Right cardiac atrium (tissue), 5 donors: ENCODE measurements around the gene KLHL26. TPM values are rescaled to one million over a fixed set of nuclear protein-coding genes. Genes with fewer than 3 reads are reported as not detected.
"Not testable (repeated sequence)": the region's sequence is repeated elsewhere in the genome, so short reads cannot be mapped to it uniquely, and the experiment has no call there.

Experiments used
- ATAC-seq, 2 donors: fragments of 200-7000 bp; cut with Tn5 transposase; one replicate each; pipeline versions ENCODE4 v1.8.0 to v1.9.1; 2020; ENCODE audit warnings: moderate library complexity in 2 of 2, mild to moderate bottlenecking in 1 of 2
- DNase-seq, 3 donors: peaks; one replicate each; pipeline ENCODE4 v3.0.0-alpha.2; 2020
- H3K27ac ChIP-seq: one replicate; pipeline ENCODE4 v1.5.1; 2013; ENCODE audit warnings: mild to moderate bottlenecking, low read length, control low read depth, moderate library complexity
- H3K27me3 ChIP-seq: one replicate; pipeline ENCODE4 v1.6.1; 2013; ENCODE audit not compliant: control insufficient read depth, insufficient read depth
- H3K4me1 ChIP-seq: one replicate; pipeline ENCODE4 v1.6.1; 2013; ENCODE audit warnings: low read length; ENCODE audit not compliant: control insufficient read depth, insufficient read depth
- H3K4me3 ChIP-seq: one replicate; pipeline ENCODE4 v1.5.1; 2013; ENCODE audit warnings: low read length, control low read depth
- H3K9me3 ChIP-seq: one replicate; pipeline ENCODE4 v1.6.1; 2013; ENCODE audit warnings: low read length; ENCODE audit not compliant: control insufficient read depth
- WGBS: extraction: QIAGEN DNeasy Blood & Tissue Kit; methylation state at CpG from one replicate; pipeline ENCODE4 v1.1.7; 2013; 5-methylcytosine and 5-hydroxymethylcytosine counted together
- intact Hi-C, 4 donors: fragments of 100-400 bp; cut with DNase I; formaldehyde crosslinking; loops; one replicate each; pipeline versions ENCODE4 v1.11.0 to v1.14.0; 2022 to 2023
- polyA plus RNA-seq: library from polyadenylated mRNA; stranded (reverse); fragments of 200-250 nt; gene quantifications from one replicate; pipeline ENCODE4 v1.2.3, GENCODE V29; 2013
- total RNA-seq, 4 donors: library from RNA; stranded (reverse); fragmentation: NEBNext Ultra II Directional; extraction: Animal tissue kit (Norgen Biotek cat#: 25700); gene quantifications; one replicate each; pipeline ENCODE4 v1.2.1, GENCODE V29; 2021
- donor health status: healthy with polysubstance abuse.
- donor health status: DM: no; HTN: yes; CAD: no.
- donor health status: DM: no; HTN: no; CAD: no.
- donor health status: DM: no; HTN: yes; CAD: no; lungs with severe emphysema.
- donor health status: DM: yes; HTN: yes; CAD: no.

KLHL26 gene
- total and polyA plus RNA-seq, 5 donors = 5.1 to 14.4 (median 9.0) TPM

DNA sequence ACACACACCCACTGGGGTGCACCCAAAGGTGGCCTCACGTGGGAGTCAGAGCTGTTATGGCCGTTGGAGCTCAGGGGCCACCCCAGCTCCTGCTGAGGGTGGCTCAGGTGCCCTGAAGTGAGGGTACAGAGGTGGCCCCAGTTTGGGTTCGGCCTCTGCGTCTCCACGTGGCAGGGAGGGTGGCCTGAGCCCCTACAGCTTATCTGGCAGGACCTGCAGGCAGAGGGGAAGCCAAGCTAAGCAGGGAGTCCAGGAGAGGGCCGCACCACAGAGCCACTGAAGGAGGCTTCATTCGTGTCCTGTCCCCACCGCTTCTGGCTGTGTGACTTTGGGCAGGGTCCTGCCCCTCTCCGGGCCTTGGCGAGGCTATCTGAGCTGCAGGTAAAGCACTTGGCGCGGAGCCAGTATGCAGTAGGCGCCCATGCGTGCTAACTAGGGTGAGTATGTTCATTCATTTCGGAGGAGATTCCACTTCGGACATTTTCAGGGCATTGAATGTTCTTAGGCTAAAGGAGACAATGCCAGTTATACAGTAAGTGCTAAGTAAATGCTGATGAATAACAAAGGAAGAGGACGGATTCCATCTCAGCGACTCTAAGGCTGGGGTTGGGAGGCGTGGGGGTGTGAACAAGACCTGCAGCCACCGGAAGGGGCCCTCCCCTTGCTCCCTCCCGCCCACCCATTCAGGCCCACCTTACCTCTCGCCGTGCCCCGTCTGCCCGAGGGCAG, 43.3 kb upstream of the KLHL26 start:
- DNase-seq = peak in 2 of 3 donors; percentile 69 to 72
- Histone ChIP-seq H3K4me1 (peaks cover 2% of the 10 kb centered on the region), H3K27ac (no peak overlapping the region), H3K27me3 (no peaks in the 10 kb centered on the region), H3K4me3 (no peak overlapping the region), H3K9me3 (no peaks in the 10 kb centered on the region)
- ATAC-seq = no peak
- intact Hi-C loops = loop anchor here (5.0 to 10.0 kb wide), 2 partner anchors 81 to 254 kb away; no protein-coding TSS in a partner anchor
- 32% methylated on average over 25 of the region's 25 CpGs for WGBS

DNA sequence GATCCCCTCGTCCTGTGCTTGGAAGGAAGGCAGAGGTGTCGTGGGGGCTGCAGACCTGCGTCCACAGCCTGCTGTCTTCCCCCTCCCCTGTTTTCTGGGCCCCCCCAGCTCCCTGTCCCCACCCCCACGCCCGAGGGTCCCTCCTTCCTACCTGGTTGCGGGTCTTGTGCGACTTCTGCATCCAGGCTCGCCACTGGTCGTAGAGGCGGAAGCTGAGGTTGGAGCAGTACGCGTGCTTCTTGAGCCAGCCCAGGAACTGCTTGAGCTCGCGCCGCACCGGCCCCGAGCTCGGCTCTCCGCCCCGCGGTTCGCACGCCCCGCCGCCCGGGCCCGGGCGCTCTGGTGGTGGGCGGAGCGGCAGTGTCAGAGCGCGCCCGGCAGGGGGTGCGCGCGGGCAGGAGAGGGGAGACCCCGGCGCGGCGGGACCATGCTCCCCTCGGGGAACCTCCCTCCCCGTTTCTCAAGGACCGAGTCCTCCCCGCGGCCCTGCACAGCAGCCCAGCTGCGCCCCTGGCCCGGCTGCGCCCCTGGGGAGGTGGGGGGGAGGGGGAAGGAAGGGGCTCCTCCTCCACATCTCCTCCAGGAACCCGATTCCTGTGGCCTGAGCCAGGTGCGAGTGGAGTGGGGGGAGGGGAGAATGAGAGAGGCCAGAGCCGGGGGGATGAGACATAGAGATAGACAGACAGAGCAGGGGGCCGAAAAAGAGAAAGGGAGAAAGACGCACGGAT, 42.6 kb upstream of the KLHL26 start:
- no peak overlapping the region for H3K27ac ChIP-seq
- ATAC-seq = peak; percentile 68 to 70

DNA sequence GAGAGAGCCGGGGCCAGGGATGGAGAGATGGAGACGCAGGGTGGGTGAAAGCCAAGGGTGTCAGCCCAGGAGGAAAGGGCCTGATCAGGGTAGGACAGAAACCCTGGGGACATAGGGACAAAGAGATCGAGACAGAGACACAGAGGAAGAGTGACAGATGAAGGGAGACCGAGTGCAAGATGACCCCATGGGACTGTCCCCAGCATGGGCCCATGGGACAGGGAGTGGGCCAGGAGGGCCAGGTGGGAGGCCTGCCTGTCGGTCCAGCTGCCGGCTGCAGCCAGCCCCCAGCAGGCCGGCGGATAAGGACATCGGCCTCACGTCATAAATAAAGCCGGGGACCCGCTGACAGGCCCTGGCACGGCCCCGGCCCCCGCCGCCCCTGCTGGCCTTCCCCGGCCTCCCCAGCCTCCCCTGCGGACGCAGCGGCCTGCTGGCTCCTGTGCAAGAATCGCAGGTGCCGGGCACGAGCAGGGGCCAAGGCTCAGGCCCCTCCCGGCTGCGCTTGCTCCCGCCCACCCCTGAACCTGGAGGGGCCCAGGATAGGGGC, 41.9 kb upstream of the KLHL26 start:
- H3K9me3 ChIP-seq = no peaks in the 10 kb centered on the region
- no peak overlapping the region for H3K27ac ChIP-seq
- peak overlapping the region; percentile 8 for H3K4me3 ChIP-seq
- peak in 2 of 3 donors; percentile 68 to 69 for DNase-seq
- WGBS = 15% methylated on average over 26 of the region's 26 CpGs
- peak in 1 of 2 donors; percentile 6 for ATAC-seq
- peaks cover under 1% of the 10 kb centered on the region for H3K4me1 ChIP-seq
- intact Hi-C loops = loop anchor here (5.0 to 10.0 kb wide), 3 partner anchors 80 to 252 kb away; no protein-coding TSS in a partner anchor
- no peaks in the 10 kb centered on the region for H3K27me3 ChIP-seq

More for the DNA sequence above, 42.6 kb upstream of the KLHL26 start:
- peak; percentile 79 to 92 (median 92) for DNase-seq
- WGBS = 2% methylated on average over 54 of the region's 54 CpGs
- no peaks in the 10 kb centered on the region for H3K9me3 ChIP-seq
- no peaks in the 10 kb centered on the region for H3K27me3 ChIP-seq
- intact Hi-C loops = loop anchor here (5.0 to 10.0 kb wide), 2 partner anchors 81 to 253 kb away; no protein-coding TSS in a partner anchor
- peaks cover 2% of the 10 kb centered on the region for H3K4me1 ChIP-seq
- peak overlapping the region; percentile 8 for H3K4me3 ChIP-seq

DNA sequence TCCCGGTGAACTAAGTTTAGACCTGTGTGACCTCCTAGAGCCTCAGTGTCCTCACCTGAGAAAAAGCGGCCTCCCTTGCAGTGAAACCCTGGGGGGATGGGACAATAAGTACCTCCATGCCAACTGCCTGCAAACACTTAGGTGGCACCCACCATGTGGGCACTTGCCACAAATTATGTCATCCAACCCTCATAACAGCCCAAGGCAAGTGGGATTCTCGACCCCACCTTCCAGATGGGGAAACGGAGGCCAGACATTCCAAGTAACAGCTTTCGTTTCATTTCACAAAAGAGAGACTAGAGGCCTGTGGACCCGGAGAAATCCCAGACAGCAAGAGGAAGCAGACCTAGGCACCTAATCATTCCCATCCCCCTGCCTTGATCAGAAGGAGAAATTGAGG, 41.4 kb upstream of the KLHL26 start:
- H3K27ac ChIP-seq = no peak overlapping the region
- 72% methylated on average over 6 of the region's 6 CpGs for WGBS
- intact Hi-C loops = loop anchor here in 3 of 4 donors (5.0 to 10.0 kb wide), 2 partner anchors 79 to 82 kb away; no protein-coding TSS in a partner anchor
- H3K9me3 ChIP-seq = no peaks in the 10 kb centered on the region
- no peak for ATAC-seq
- no peaks in the 10 kb centered on the region for H3K27me3 ChIP-seq
- DNase-seq = peak in 1 of 3 donors; percentile 16
- H3K4me3 ChIP-seq = no peak overlapping the region
- no peaks in the 10 kb centered on the region for H3K4me1 ChIP-seq

DNA sequence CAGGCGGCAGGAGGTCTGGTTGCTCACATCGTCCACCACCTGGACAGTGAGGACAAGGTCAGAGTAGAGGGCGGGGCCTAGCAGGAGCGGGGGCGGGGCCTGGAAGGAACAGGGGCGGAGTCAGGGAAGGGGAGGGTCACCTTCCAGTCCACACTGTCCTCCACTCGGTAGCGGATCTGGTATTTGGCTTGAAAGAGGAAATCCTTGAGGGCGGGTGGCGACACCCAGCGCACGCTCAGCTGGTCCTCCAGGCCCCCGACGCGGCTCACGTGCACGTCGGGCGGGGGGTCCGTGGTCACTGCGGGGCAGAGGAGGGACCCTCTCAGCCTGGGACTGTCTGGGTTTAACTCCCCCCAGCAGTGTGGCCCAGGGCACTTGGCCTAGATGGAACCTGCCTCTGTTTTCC, 40.1 kb upstream of the KLHL26 start:
- intact Hi-C loops = loop anchor here in 3 of 4 donors (5.0 to 10.0 kb wide), 2 partner anchors 78 to 81 kb away; no protein-coding TSS in a partner anchor
- Histone ChIP-seq H3K4me1 (no peaks in the 10 kb centered on the region), H3K27ac (no peak overlapping the region), H3K4me3 (no peak overlapping the region), H3K9me3 (no peaks in the 10 kb centered on the region), H3K27me3 (no peaks in the 10 kb centered on the region)
- ATAC-seq (peak; percentile 53 to 61), DNase-seq (peak; percentile 66 to 85 (median 80))
- WGBS = 18% methylated on average over 21 of the region's 21 CpGs

DNA sequence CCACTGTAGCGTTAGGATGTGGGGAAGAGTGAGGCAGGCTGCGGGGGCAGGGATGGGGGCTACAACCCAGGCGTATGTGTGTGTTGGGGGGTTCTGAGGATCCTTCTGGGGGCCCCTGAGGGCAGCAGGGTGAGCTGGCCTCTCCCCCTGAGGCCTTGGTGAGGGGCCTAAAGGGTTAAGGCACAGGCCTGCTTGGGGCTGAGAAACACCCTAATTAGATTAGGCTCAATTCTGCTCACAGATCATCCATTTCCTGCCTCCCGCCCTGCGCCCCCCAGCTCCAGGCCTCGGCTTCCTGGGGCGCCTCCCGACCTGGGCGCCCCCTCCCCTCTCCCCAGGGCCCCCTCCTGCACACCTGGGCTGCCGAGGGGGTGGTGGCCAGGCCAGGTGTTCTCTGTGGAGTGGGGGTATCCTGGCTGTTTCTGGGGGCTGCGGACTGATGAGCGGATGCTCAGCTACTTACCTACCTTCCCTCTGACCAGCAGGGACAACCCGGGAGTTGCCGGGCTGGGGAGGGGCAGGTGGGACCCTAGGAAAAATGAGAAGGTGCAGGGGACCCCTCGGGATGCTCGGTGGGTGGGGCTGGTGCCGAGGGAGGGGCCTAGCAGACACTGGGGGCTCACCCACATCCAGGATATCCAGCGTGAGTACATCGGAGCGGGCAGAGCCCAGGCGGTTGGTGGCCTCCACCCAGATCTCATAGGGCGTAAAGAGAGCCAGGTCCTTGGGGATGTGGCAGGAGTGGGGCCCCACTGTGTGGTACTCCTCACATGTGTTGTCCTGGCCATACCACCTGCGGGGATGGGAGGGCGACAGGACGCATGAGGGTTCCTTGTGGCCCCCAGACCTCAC, 38.8 kb upstream of the KLHL26 start:
- no peak overlapping the region for H3K27ac ChIP-seq
- no peaks in the 10 kb centered on the region for H3K27me3 ChIP-seq
- no peak overlapping the region for H3K4me3 ChIP-seq
- intact Hi-C loops = loop anchor here in 3 of 4 donors (5.0 to 10.0 kb wide), 2 partner anchors 77 to 79 kb away; no protein-coding TSS in a partner anchor
- ATAC-seq = no peak
- H3K9me3 ChIP-seq = no peaks in the 10 kb centered on the region
- no peaks in the 10 kb centered on the region for H3K4me1 ChIP-seq
- peak in 1 of 3 donors; percentile 51 for DNase-seq
- WGBS = 45% methylated on average over 25 of the region's 25 CpGs

DNA sequence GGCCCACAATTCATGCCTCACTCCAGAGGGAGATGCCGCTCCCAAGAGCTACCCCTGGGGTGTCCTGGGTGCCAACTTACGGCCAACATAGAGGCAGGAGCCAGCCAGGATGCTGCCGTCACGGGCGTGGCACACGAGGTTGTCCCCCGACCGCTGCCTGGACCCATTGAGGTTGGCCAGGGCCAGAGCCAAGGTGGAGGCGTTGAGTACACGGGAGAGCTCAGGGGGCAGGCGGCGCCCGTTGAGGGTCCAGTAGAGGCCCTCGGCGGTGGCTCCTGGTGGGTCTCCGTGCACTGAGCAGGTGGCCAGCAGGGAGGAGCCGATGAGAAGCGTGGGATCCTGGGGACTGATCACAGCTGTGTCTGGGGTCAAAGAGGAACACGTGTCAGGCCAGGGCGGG, 37.3 kb upstream of the KLHL26 start:
- intact Hi-C loops = loop anchor here in 3 of 4 donors (5.0 to 10.0 kb wide), 2 partner anchors 75 to 78 kb away; no protein-coding TSS in a partner anchor
- no peak overlapping the region for H3K4me3 ChIP-seq
- ATAC-seq = no peak
- H3K9me3 ChIP-seq = no peaks in the 10 kb centered on the region
- WGBS = 87% methylated on average over 20 of the region's 20 CpGs
- H3K27me3 ChIP-seq = no peaks in the 10 kb centered on the region
- no peak overlapping the region for H3K27ac ChIP-seq
- peak in 1 of 3 donors; percentile 43 for DNase-seq
- H3K4me1 ChIP-seq = no peaks in the 10 kb centered on the region

DNA sequence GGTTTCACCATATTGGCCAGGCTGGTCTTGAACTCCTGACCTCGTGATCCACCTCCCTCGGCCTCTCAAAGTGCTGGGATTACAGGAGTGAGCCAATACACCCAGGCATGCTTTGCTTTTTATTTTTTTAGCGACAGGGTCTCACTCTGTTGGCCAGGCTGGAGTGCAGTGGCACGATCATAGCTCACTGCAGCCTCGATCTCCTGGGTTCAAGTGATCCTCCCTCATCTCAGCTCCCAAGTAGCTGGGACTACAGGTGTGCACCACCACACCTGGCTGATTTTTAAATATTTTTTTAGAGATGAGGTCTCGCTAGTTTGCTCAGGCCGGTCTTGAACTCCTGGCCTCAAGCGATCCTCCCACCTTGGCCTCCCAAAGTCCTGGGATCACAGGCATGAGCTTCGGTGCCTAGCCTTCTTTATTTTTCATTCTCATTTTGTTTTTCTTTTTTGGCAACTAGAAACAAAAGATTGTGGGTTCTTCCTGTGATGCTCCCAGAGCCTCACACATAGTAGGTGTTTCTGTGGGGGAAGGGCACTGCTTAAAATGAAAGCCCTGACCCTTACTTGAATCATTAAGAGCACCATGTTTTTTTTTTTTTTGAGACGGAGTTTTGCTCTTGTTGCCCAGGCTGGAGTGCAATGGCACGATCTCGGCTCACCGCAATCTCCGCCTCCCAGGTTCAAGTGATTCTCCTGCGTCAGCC, 36.0 kb upstream of the KLHL26 start:
- intact Hi-C loops, H3K4me3 ChIP-seq, H3K4me1 ChIP-seq, H3K27ac ChIP-seq, H3K27me3 ChIP-seq, ATAC-seq, H3K9me3 ChIP-seq: not testable (repeated sequence)
- peak in 1 of 3 donors; percentile 3 for DNase-seq
- 92% methylated on average over 15 of the region's 15 CpGs for WGBS

DNA sequence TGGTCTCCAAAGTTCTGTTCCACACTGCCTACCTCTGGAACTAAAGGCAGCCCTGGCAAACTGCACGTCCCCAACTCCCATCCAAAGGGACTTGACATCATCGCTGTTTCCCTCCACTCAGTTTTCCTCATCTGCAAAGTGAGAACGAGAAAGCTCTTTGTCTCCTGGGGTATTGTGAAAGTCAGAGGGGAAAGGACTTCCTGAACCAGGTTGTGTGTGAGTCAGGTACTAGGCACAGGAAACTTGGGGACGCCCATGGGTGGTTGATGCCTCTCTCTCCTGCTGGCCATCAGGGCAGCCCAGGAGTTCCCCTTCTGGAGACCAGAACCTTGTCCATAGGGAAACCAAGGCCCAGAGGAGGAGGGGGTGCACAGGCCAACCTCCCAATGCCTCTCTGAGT, 35.0 kb upstream of the KLHL26 start:
- H3K9me3 ChIP-seq = no peaks in the 10 kb centered on the region
- DNase-seq (no peak), ATAC-seq (no peak)
- WGBS = 78% methylated on average over 4 of the region's 4 CpGs
- H3K4me3 ChIP-seq = no peak overlapping the region
- no peaks in the 10 kb centered on the region for H3K27me3 ChIP-seq
- no peaks in the 10 kb centered on the region for H3K4me1 ChIP-seq
- intact Hi-C loops = no loop called here
- no peak overlapping the region for H3K27ac ChIP-seq
